Skin epidermis (tissue), 12 donors: ENCODE results near the gene INTS15.
"Not testable (repeated sequence)": the region's sequence is repeated elsewhere in the genome, so short reads cannot be mapped to it uniquely, and the experiment has no call there.

ENCODE experiments used
- H3K27ac ChIP-seq, 21 experiments: fragments of 200-600 bp; sonication (generic) in 11 of 21; one replicate each; pipeline ENCODE4 v1.5.0; 2020; ENCODE audit warnings: mild to moderate bottlenecking in 3 of 21, inconsistent platforms in 2 of 21, moderate library complexity in 2 of 21
- H3K4me3 ChIP-seq, 7 experiments: fragments of 200-600 bp; sonication (generic) in 2 of 7; one replicate each; pipeline ENCODE4 v1.5.0; 2020; ENCODE audit warnings: inconsistent platforms in 2 of 7, mild to moderate bottlenecking in 2 of 7, moderate library complexity in 1 of 7

INTS15 gene

GRCh38 chr7:6576024-6576866, 13.6 kb upstream of the INTS15 start:
- H3K4me3 ChIP-seq = peak overlapping the region in 5 of 7 experiments; percentile 50 to 64 (median 61)
- H3K27ac ChIP-seq = no peak overlapping the region

- peak overlapping the region; percentile 50 to 72 (median 61) for H3K4me3 ChIP-seq
These were observed 12.9 kb upstream of the INTS15 start for GRCh38 chr7:6576867-6577368.

GRCh38 chr7:6577369-6578113, 12.3 kb upstream of the INTS15 start, which contains the start of gene ZDHHC4:
ZDHHC4 (plus strand) TSS chr7:6577454; CDS start chr7:6580562, 3,108 bp downstream.
- peak within 1 kb of the TSS; percentile 50 to 72 (median 61) for H3K4me3 ChIP-seq
- peak within 1 kb of the TSS; percentile 60 to 97 (median 90) for H3K27ac ChIP-seq

More at GRCh38 chr7:6576867-6577368, 12.9 kb upstream of the INTS15 start:
- peak overlapping the region in 20 of 21 experiments; percentile 66 to 97 (median 90) for H3K27ac ChIP-seq

- Histone ChIP-seq H3K4me3 (peak overlapping the region in 4 of 7 experiments; percentile 61 to 72 (median 64)), H3K27ac (peak overlapping the region in 12 of 21 experiments; percentile 73 to 97 (median 90))
These were observed 11.4 kb upstream of the INTS15 start for GRCh38 chr7:6578114-6579084.

- Histone ChIP-seq H3K4me3 (no peak overlapping the region), H3K27ac (no peak overlapping the region)
These were observed 10.4 kb upstream of the INTS15 start for GRCh38 chr7:6579446-6579845.

GRCh38 chr7:6585746-6586432, 3.9 kb upstream of the INTS15 start:
- H3K4me3 ChIP-seq, H3K27ac ChIP-seq: not testable (repeated sequence)

GRCh38 chr7:6588566-6588965, 1.3 kb upstream of the INTS15 start:
- H3K27ac ChIP-seq = no peak overlapping the region
- H3K4me3 ChIP-seq = no peak overlapping the region

GRCh38 chr7:6589151-6589828, 531 bp upstream of the INTS15 start:
- Histone ChIP-seq H3K27ac (peak overlapping the region in 5 of 21 experiments; percentile 87 to 97 (median 88)), H3K4me3 (peak overlapping the region in 6 of 7 experiments; percentile 67 to 93 (median 88))

GRCh38 chr7:6590645-6591110, 857 bp downstream of the INTS15 start:
- peak overlapping the region; percentile 72 to 97 (median 88) for H3K27ac ChIP-seq
- peak overlapping the region; percentile 55 to 93 (median 86) for H3K4me3 ChIP-seq

GRCh38 chr7:6600093-6600492, 10.3 kb downstream of the INTS15 start:
- no peak overlapping the region for H3K27ac ChIP-seq
- no peak overlapping the region for H3K4me3 ChIP-seq

- no peak overlapping the region for H3K4me3 ChIP-seq
- no peak overlapping the region for H3K27ac ChIP-seq
These were observed 14.6 kb downstream of the INTS15 start for GRCh38 chr7:6604458-6604857.

GRCh38 chr7:6606866-6607583, 17.2 kb downstream of the INTS15 start:
- H3K27ac ChIP-seq = no peak overlapping the region
- H3K4me3 ChIP-seq = no peak overlapping the region

- Histone ChIP-seq H3K27ac (no peak overlapping the region), H3K4me3 (no peak overlapping the region)
These were observed 17.8 kb downstream of the INTS15 start for GRCh38 chr7:6607651-6608051.

- no peak overlapping the region for H3K27ac ChIP-seq
- no peak overlapping the region for H3K4me3 ChIP-seq
These were observed 18.3 kb downstream of the INTS15 start for GRCh38 chr7:6608081-6608480.

- Histone ChIP-seq H3K27ac (no peak overlapping the region), H3K4me3 (no peak overlapping the region)
These were observed 19.0 kb downstream of the INTS15 start for GRCh38 chr7:6608794-6609193.

GRCh38 chr7:6612819-6613218, 23.0 kb downstream of the INTS15 start:
- Histone ChIP-seq H3K27ac (no peak overlapping the region), H3K4me3 (no peak overlapping the region)

GRCh38 chr7:6613706-6614105, 23.9 kb downstream of the INTS15 start:
- no peak overlapping the region for H3K27ac ChIP-seq

More at GRCh38 chr7:6613706-6614105, 23.9 kb downstream of the INTS15 start:
- no peak overlapping the region for H3K4me3 ChIP-seq
